GM10248 (cell line): Measurements from ENCODE around the gene NXPH2.

Source experiments
- CTCF ChIA-PET: fragments of 300-600 bp; sonication (Branson Sonifier 250); formaldehyde crosslinking; extraction: SDS; loops from one replicate; lab custom pipeline; 2021; ENCODE audit warnings: antibody characterized with exemption; lab: Yijun Ruan, JAX
- POLR2A ChIA-PET: fragments of 350-650 bp; sonication (Branson Sonifier 250); formaldehyde crosslinking; extraction: SDS; loops from one replicate; lab custom pipeline; 2020; ENCODE audit warnings: antibody characterized with exemption; lab: Yijun Ruan, JAX
- DNase-seq: peaks from one replicate; pipeline ENCODE4 v3.0.0; 2012; ENCODE audit errors: extremely low spot score
- CTCF ChIP-seq: IDR thresholded peaks from 2 replicates; pipeline ENCODE4 v1.5.1; 2012; ENCODE audit warnings: mild to moderate bottlenecking, low read depth; ENCODE audit errors: extremely low read depth, missing control alignments, control extremely low read depth

The NXPH2 gene

GRCh38 chr2:138718405-138718804, 61.8 kb downstream of the NXPH2 start:
- POLR2A ChIA-PET, result no interaction called here
- no peak for TF ChIP-seq CTCF
- no peak for DNase-seq
- CTCF ChIA-PET, result interaction anchor here (1.0 to 3.0 kb wide), 5 partner anchors 10 to 834 kb away, joined by 3 to 12 read pairs (median 4); partner anchors contain the start of gene SPOPL

- CTCF ChIA-PET, result interaction anchor here (1.0 to 1.4 kb wide), 4 partner anchors 9 to 805 kb away, joined by 3 read pairs; no protein-coding TSS in a partner anchor
- peak; percentile 50 for TF ChIP-seq CTCF
- POLR2A ChIA-PET, result no interaction called here
- peak; percentile 18 for DNase-seq
Observed at GRCh38 chr2:138716183-138716582, 64.0 kb downstream of the NXPH2 start.

- ChIA-PET POLR2A (no interaction called here), CTCF (no interaction called here)
- DNase-seq, result no peak
- TF ChIP-seq CTCF, result no peak
Observed at GRCh38 chr2:138713504-138713903, 66.7 kb downstream of the NXPH2 start.

- ChIA-PET CTCF (no interaction called here), POLR2A (no interaction called here)
- no peak for TF ChIP-seq CTCF
- DNase-seq, result no peak
Observed at GRCh38 chr2:138713069-138713496, 67.1 kb downstream of the NXPH2 start.

GRCh38 chr2:138712212-138712979, 67.8 kb downstream of the NXPH2 start:
- TF ChIP-seq CTCF, result no peak
- CTCF ChIA-PET, result interaction anchor here (0.7 to 1.5 kb wide), 2 partner anchors 12 to 210 kb away, joined by 3 read pairs; no protein-coding TSS in a partner anchor
- POLR2A ChIA-PET, result no interaction called here
- DNase-seq, result peak; percentile 53

- CTCF ChIA-PET, result interaction anchor here (0.7 to 1.5 kb wide), 2 partner anchors 12 to 209 kb away, joined by 3 read pairs; no protein-coding TSS in a partner anchor
- POLR2A ChIA-PET, result no interaction called here
- no peak for DNase-seq
Observed at GRCh38 chr2:138711812-138712211, 68.4 kb downstream of the NXPH2 start.

More at GRCh38 chr2:138711812-138712211, 68.4 kb downstream of the NXPH2 start:
- TF ChIP-seq CTCF, result no peak
